GM15510 (cell line): Measurements from ENCODE around the gene INVS.

Experiments used
- POLR2A ChIP-seq: IDR thresholded peaks from 3 replicates; pipeline ENCODE4 v1.6.1; 2011; ENCODE audit warnings: borderline replicate concordance; ENCODE audit not compliant: insufficient read length; ENCODE audit errors: extremely low read depth

The INVS gene

GRCh38 chr9:100083448-100084127 lies 15.5 kb upstream of the INVS start:
- no peak for TF ChIP-seq POLR2A

DNA sequence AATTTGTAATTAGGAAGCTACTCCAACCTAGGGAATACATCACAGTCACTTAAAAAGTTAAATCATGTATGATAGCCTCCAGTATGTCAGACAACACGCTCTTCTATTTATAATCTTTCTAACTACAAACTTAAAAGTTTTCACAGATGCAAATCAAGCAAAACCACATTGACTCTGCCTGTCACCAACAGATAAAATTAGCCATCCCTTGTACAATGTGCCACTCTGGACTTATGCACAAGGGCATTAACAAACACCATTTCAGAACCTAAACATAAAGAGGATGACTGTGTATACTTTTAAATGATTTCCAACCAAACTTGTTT lies 15.0 kb upstream of the INVS start:
- no peak for TF ChIP-seq POLR2A

- TF ChIP-seq POLR2A = no peak
These were observed 14.3 kb upstream of the INVS start for GRCh38 chr9:100084734-100085133.

DNA sequence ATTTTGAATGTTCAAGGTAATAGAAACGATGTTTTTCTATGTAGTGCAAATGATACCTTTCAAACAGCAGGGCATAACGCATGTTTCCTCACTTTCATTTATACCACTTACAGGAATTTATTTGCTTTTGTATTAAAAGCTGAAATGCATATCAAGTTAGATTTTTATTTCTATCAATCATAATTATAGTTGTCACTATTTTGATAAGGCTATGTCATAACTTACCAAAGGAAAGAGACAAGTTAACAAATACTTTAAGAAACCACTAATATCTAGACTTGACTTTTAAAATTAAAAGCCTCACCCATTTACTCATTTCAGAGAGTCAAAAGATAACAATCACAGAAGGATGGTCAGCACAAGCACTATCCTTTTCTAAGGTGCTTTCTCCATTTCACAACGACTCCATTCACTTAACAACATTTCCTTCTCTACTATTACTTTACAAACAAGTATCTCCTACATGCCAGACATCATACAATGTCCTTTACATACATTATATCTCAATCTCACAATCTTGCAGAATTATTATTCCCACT lies 12.9 kb upstream of the INVS start:
- TF ChIP-seq POLR2A = no peak

- no peak for TF ChIP-seq POLR2A
These were observed 11.8 kb upstream of the INVS start for GRCh38 chr9:100087218-100087617.

DNA sequence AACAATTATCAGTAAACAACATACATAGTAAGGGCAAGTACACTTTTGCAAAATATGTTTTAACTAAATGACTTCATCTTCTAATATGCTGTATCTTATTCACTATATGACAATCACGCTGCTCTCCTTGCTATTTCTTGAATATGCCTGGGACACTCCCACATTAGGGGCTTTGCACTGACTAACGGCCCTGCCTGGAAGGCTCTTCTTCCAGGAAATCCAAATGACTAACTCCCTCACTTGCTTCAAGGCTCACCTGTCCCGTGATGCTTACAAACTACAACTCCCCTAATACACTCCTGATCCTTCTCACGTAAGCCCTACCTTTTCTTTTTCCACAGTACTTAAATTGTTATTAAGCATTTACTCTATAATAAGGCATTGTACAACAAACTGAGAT lies 10.8 kb upstream of the INVS start:
- TF ChIP-seq POLR2A = no peak

DNA sequence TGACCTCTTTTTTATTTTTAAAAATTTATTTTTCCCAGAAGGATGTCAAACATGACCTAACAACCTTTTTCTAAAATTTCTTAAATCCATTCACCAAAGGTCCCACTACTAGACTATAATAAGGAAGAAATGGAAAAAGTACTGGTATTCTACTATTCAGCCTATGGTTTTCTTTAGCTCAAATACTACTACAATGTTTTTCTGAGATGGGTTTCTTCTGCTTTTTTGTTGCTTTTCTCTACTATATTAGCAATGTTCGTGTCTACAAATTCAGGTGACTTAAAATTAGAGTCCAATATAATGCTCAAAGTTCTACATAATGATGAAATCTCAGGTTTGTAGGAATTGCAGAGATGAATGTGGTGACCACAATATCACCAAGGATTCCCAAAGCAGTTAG lies 8.2 kb upstream of the INVS start:
- no peak for TF ChIP-seq POLR2A

- no peak for TF ChIP-seq POLR2A
These were observed 7.4 kb upstream of the INVS start for GRCh38 chr9:100091650-100092049.

GRCh38 chr9:100092066-100092465 lies 7.0 kb upstream of the INVS start:
- no peak for TF ChIP-seq POLR2A

- TF ChIP-seq POLR2A = no peak
These were observed 2.6 kb upstream of the INVS start for GRCh38 chr9:100096378-100096916.

DNA sequence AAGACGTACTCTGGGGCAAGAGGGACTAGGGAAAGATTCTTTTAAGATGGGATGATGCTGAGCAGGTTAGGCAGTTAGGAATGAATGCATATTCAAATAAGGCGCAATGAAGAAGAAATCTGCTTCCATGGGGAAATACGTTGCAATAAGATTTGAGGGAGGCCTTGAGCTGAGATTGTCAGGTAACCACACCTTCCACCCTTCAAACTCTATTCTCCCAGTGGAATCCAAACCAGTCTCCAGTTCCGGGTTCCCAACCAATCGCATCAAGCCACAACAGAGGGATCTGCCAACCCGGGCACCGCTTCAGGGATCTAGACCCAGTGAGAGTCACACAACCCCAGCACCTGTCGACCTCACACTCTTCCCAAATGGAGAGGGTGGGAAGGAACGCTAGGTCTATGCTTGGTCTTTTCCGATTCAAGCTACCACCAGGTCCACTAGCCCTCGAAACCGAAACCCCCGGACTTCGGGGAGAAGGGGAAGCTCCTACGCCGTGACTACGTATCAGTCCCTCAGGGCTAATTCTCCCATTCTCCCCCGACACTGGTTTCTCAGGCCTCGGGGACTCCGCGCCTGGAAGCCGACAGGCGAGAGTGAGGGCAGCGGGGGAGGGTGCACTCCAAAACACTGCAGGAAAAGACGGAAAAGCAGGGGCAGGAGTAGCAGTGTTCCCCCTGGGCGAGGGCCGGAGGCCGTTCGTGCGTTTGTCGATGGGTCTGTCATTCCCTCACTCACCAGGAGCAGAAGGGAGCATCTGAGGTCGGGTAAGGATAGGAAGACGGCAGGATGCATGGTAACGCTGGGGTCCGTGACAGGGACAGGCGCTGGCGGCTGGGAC lies 777 bp upstream of the INVS start:
- TF ChIP-seq POLR2A = no peak

GRCh38 chr9:100099722-100100042 lies 639 bp downstream of the INVS start:
- TF ChIP-seq POLR2A = no peak

DNA sequence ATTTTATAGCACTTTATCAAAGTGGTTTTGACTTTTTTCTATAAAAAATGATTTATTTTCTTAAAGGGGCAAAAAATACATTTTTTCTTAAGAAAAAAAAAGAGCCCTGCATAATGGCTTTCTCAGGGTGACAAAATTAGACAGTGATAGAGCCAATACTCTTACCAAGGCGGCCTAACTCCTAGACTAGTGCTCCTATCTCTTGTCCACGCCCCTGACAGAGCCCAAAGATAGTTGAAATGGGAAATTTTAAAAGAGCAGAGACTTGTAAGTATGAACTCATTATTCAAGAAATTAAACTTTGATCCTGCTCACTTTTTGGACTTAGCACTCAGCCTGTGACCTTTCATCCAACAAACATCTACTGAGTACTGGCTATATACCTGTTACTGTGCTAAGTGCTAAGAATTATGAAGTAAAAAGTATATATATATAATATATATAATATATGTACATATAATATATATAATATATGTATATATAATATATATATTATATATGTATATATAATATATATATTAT lies 1.2 kb downstream of the INVS start:
- no peak for TF ChIP-seq POLR2A

DNA sequence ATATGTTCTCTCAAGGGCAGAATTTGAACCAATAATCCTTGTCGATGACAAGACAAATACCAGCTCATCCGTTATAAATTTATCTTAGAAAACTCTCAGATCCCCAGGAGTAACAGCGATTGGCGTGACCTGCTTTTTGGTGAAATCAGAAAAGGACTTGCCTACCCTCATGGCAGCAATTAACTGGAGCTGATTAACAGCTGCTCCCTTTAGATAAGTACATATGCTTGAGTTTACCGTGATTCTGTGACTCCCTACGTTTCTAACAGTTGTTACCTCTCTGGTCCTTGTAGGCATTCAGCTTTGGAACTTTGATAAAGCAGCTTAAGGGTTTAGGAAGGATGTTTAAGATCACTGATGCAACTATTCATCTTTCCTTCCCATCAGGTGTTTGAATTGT lies 2.6 kb downstream of the INVS start:
- TF ChIP-seq POLR2A = no peak

- TF ChIP-seq POLR2A = no peak
These were observed 5.3 kb downstream of the INVS start for GRCh38 chr9:100104314-100104713.
